Stimulated activated CD4-positive, alpha-beta T cell treated with anti-CD3 and anti-CD28 coated beads, Interleukin-4, amount 100 ng/mL, for 48 hours (primary cell): ENCODE data around the gene GHRHR.

Experiments used
- DNase-seq, 2 donors: peaks; one replicate each; pipeline ENCODE4 v3.0.0-alpha.2; 2020; ENCODE audit warnings: low read depth in 2 of 2

Gene GHRHR

GRCh38 chr7:31004393-31004792 lies 40.6 kb downstream of the GHRHR start:
- no peak for DNase-seq

GRCh38 chr7:31006857-31007256 lies 43.1 kb downstream of the GHRHR start:
- no peak for DNase-seq

GRCh38 chr7:31007634-31008033 lies 43.9 kb downstream of the GHRHR start:
- DNase-seq, result no peak

- no peak for DNase-seq
Measured at GRCh38 chr7:31014826-31015225, 51.1 kb downstream of the GHRHR start.

- no peak for DNase-seq
Measured at GRCh38 chr7:31017032-31017675, 53.4 kb downstream of the GHRHR start.

GRCh38 chr7:31017721-31018120 lies 54.0 kb downstream of the GHRHR start:
- no peak for DNase-seq

- no peak for DNase-seq
Measured at GRCh38 chr7:31019509-31019908, 55.8 kb downstream of the GHRHR start.

- DNase-seq, result no peak
Measured at GRCh38 chr7:31020161-31020560, 56.4 kb downstream of the GHRHR start.

GRCh38 chr7:31020652-31021051 lies 56.9 kb downstream of the GHRHR start:
- DNase-seq, result no peak

GRCh38 chr7:31022117-31022516 lies 58.4 kb downstream of the GHRHR start:
- DNase-seq, result no peak

GRCh38 chr7:31022726-31023125 lies 59.0 kb downstream of the GHRHR start:
- no peak for DNase-seq

GRCh38 chr7:31023877-31024276 lies 60.1 kb downstream of the GHRHR start:
- DNase-seq, result no peak

GRCh38 chr7:31027161-31027965 lies 63.6 kb downstream of the GHRHR start:
- DNase-seq, result no peak

- no peak for DNase-seq
Measured at GRCh38 chr7:31028006-31028405, 64.3 kb downstream of the GHRHR start.

- no peak for DNase-seq
Measured at GRCh38 chr7:31028417-31028992, 64.8 kb downstream of the GHRHR start.
